GM19455 (cell line): ENCODE measurements around the gene PLD1.
"Not testable (repeated sequence)": the region's sequence is repeated elsewhere in the genome, so short reads cannot be mapped to it uniquely, and the experiment has no call there.

Source experiments
- ATAC-seq: cut with Tn5 transposase; IDR thresholded peaks from one replicate; pipeline ENCODE4 v1.9.1; 2021; ENCODE audit not compliant: unreplicated experiment

PLD1 gene

GRCh38 chr3:171574556-171575240 is 235.6 kb downstream of the PLD1 start:
- no peak for ATAC-seq

- ATAC-seq = no peak
Measured at GRCh38 chr3:171569571-171570132, 240.6 kb downstream of the PLD1 start.

- no peak for ATAC-seq
Measured at GRCh38 chr3:171568766-171569165, 241.5 kb downstream of the PLD1 start.

- ATAC-seq = peak; percentile 70
Measured at GRCh38 chr3:171566803-171567422, 243.4 kb downstream of the PLD1 start.

GRCh38 chr3:171565481-171566058 is 244.7 kb downstream of the PLD1 start:
- no peak for ATAC-seq

- no peak for ATAC-seq
Measured at GRCh38 chr3:171564748-171565480, 245.4 kb downstream of the PLD1 start.

GRCh38 chr3:171563298-171563697 is 247.0 kb downstream of the PLD1 start:
- no peak for ATAC-seq

- ATAC-seq = not testable (repeated sequence)
Measured at GRCh38 chr3:171562459-171562858, 247.8 kb downstream of the PLD1 start.

GRCh38 chr3:171561596-171562323 is 248.5 kb downstream of the PLD1 start:
- ATAC-seq = no peak

- no peak for ATAC-seq
Measured at GRCh38 chr3:171559586-171559985, 250.7 kb downstream of the PLD1 start.

- no peak for ATAC-seq
Measured at GRCh38 chr3:171558188-171558696, 252.0 kb downstream of the PLD1 start.

GRCh38 chr3:171557173-171557572 is 253.1 kb downstream of the PLD1 start:
- ATAC-seq = no peak

GRCh38 chr3:171556574-171557145 is 253.6 kb downstream of the PLD1 start:
- ATAC-seq = no peak

GRCh38 chr3:171556148-171556547 is 254.1 kb downstream of the PLD1 start:
- ATAC-seq = no peak

- ATAC-seq = no peak
Measured at GRCh38 chr3:171553086-171553485, 257.2 kb downstream of the PLD1 start.

GRCh38 chr3:171552531-171552930 is 257.8 kb downstream of the PLD1 start:
- no peak for ATAC-seq

GRCh38 chr3:171551296-171551695 is 259.0 kb downstream of the PLD1 start:
- ATAC-seq = no peak
